ENCODE measurements around the gene PDLIM4.

DNA sequence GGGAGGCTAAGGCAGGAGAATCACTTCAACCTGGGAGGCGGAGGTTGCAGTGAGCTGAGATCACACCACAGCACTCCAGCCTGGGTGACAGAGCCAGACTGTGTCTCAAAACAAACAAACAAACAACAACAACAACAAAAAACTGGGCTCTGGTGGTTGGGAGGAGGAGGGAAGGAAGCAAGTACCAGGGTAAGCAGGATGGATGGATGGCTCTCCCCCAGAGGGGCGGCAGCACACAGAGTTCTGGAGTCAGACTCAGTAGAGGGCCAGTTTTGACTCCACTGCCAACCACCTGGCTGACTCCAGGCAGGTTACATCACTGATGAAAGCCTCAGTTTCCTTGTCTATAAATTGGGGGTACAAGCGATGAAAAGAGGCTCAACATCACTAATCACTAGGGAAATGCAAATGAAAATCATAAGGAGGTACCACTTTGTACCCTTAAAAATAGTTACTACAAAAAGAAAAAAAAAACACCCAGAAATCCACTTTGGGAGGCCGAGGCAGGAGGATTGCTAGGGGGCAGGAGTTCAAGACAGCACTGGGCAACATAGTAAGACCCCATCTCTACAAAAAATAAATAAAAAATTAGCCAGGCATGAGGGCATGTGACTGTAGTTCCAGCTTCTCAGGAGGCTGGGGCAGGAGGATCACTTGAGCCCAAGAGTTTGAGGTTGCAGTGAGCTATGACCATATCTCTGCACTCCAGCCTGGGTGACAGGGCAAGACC, 39.9 kb downstream of the PDLIM4 start:
- TF ChIP-seq, protein P1, sequence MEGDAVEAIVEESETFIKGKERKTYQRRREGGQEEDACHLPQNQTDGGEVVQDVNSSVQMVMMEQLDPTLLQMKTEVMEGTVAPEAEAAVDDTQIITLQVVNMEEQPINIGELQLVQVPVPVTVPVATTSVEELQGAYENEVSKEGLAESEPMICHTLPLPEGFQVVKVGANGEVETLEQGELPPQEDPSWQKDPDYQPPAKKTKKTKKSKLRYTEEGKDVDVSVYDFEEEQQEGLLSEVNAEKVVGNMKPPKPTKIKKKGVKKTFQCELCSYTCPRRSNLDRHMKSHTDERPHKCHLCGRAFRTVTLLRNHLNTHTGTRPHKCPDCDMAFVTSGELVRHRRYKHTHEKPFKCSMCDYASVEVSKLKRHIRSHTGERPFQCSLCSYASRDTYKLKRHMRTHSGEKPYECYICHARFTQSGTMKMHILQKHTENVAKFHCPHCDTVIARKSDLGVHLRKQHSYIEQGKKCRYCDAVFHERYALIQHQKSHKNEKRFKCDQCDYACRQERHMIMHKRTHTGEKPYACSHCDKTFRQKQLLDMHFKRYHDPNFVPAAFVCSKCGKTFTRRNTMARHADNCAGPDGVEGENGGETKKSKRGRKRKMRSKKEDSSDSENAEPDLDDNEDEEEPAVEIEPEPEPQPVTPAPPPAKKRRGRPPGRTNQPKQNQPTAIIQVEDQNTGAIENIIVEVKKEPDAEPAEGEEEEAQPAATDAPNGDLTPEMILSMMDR (IDR thresholded peaks at IDR 0.05): no peak
- no peak for TF ChIP-seq ZFX (IDR thresholded peaks at IDR 0.05; ENCODE audit: borderline replicate concordance)

Data from 22Rv1 (cell line).